HUES6 (cell line): Measurements from ENCODE around the gene KCNAB1.

Experiments
- H3K27ac ChIP-seq: 2 replicates; pipeline ENCODE4 v1.7.0; 2013; ENCODE audit warnings: low read depth, mild to moderate bottlenecking, low read length, inconsistent platforms
- H3K27me3 ChIP-seq: 2 replicates; pipeline ENCODE4 v1.6.1; 2013; ENCODE audit warnings: low read length; ENCODE audit not compliant: control insufficient read depth, insufficient read depth
- H3K36me3 ChIP-seq: 2 replicates; pipeline ENCODE4 v1.6.1; 2013; ENCODE audit warnings: low read length; ENCODE audit not compliant: control insufficient read depth, insufficient read depth
- H3K4me1 ChIP-seq: 2 replicates; pipeline ENCODE4 v1.6.1; 2013; ENCODE audit warnings: low read length; ENCODE audit not compliant: control insufficient read depth, insufficient read depth
- H3K4me3 ChIP-seq: 2 replicates; pipeline ENCODE4 v1.5.1; 2013; ENCODE audit warnings: low read depth, low read length
- H3K9ac ChIP-seq: one replicate; pipeline ENCODE4 v1.6.1; 2013; ENCODE audit warnings: mild to moderate bottlenecking, low read length
- H3K9me3 ChIP-seq: 2 replicates; pipeline ENCODE4 v1.6.1; 2013; ENCODE audit warnings: low read depth, low read length; ENCODE audit not compliant: control insufficient read depth, insufficient read depth

KCNAB1 gene

DNA sequence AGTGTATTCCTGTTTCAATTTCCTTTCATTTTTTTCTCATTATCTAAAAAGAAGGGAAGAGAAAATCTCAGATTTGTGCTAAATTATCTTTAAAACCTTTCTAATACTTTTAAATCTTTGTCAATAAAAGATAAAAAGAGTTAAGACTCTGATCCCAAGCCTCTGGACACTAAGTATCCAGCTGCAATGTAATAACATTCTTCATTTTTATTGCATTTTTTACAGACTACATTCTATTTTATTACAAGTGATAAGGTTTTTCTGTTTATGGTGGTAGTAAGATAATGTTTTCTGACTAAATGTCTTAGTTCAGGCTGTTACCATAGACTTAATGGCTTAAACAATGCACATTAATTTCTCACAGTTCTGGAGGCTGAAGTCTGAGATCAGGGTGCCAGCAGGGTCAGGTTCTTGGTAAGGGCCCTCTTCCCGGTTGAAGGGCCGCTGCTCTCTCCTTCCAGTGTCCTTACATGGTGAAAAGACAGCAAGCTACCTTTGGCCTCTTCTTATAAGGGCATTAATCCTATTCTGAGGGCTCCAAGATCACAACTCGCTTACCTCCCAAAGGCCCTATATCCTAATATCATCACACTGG lies 19.7 kb downstream of the KCNAB1 start:
- Histone ChIP-seq H3K27ac (no peak overlapping the region), H3K36me3 (no peaks in the 10 kb centered on the region), H3K4me3 (no peak overlapping the region), H3K9ac (no peak overlapping the region), H3K4me1 (no peaks in the 10 kb centered on the region), H3K27me3 (no peaks in the 10 kb centered on the region), H3K9me3 (no peaks in the 10 kb centered on the region)

DNA sequence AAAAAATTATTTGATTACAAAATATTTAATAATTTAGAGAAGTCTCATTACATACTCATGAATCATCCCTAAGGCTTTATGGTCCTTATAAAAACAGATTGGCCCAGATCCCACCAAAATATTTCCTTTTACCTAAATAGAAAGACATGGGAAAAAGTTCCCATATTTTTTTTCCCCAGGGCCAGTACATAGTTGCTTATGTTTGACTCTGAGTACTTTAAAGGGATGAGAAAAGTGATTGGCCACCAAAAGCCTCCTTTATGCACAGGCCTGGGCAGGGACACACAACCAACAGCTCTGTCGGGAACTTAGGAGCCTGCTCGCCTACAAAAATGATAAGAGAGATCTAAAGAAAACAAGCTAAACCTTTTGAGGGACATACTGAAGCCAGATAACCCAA lies 22.3 kb downstream of the KCNAB1 start:
- Histone ChIP-seq H3K4me3 (no peak overlapping the region), H3K9me3 (no peaks in the 10 kb centered on the region), H3K27ac (no peak overlapping the region), H3K4me1 (no peaks in the 10 kb centered on the region), H3K9ac (no peak overlapping the region), H3K36me3 (no peaks in the 10 kb centered on the region), H3K27me3 (no peaks in the 10 kb centered on the region)

- no peaks in the 10 kb centered on the region for H3K36me3 ChIP-seq
- no peak overlapping the region for H3K27ac ChIP-seq
- no peak overlapping the region for H3K9ac ChIP-seq
- H3K4me3 ChIP-seq = no peak overlapping the region
- H3K27me3 ChIP-seq = no peaks in the 10 kb centered on the region
- H3K4me1 ChIP-seq = no peaks in the 10 kb centered on the region
- no peaks in the 10 kb centered on the region for H3K9me3 ChIP-seq
Observed at GRCh38 chr3:156143136-156143535, 22.8 kb downstream of the KCNAB1 start.

GRCh38 chr3:156144060-156144459 lies 23.7 kb downstream of the KCNAB1 start:
- no peaks in the 10 kb centered on the region for H3K36me3 ChIP-seq
- H3K9me3 ChIP-seq = no peaks in the 10 kb centered on the region
- H3K27ac ChIP-seq = no peak overlapping the region
- no peak overlapping the region for H3K4me3 ChIP-seq
- no peaks in the 10 kb centered on the region for H3K27me3 ChIP-seq
- no peak overlapping the region for H3K9ac ChIP-seq
- no peaks in the 10 kb centered on the region for H3K4me1 ChIP-seq

GRCh38 chr3:156145866-156146265 lies 25.5 kb downstream of the KCNAB1 start:
- Histone ChIP-seq H3K4me3 (no peak overlapping the region), H3K4me1 (no peaks in the 10 kb centered on the region), H3K9ac (no peak overlapping the region), H3K27me3 (no peaks in the 10 kb centered on the region), H3K36me3 (no peaks in the 10 kb centered on the region), H3K27ac (no peak overlapping the region), H3K9me3 (no peaks in the 10 kb centered on the region)

GRCh38 chr3:156148345-156148945 lies 28.1 kb downstream of the KCNAB1 start:
- no peak overlapping the region for H3K27ac ChIP-seq
- no peaks in the 10 kb centered on the region for H3K9me3 ChIP-seq
- H3K27me3 ChIP-seq = no peaks in the 10 kb centered on the region
- no peaks in the 10 kb centered on the region for H3K36me3 ChIP-seq
- peaks cover 5% of the 10 kb centered on the region for H3K4me1 ChIP-seq
- H3K4me3 ChIP-seq = no peak overlapping the region
- no peak overlapping the region for H3K9ac ChIP-seq

- H3K4me1 ChIP-seq = peaks cover 5% of the 10 kb centered on the region
- no peak overlapping the region for H3K4me3 ChIP-seq
- H3K36me3 ChIP-seq = no peaks in the 10 kb centered on the region
- no peaks in the 10 kb centered on the region for H3K9me3 ChIP-seq
- H3K27ac ChIP-seq = no peak overlapping the region
- H3K27me3 ChIP-seq = no peaks in the 10 kb centered on the region
- H3K9ac ChIP-seq = no peak overlapping the region
Observed at GRCh38 chr3:156148946-156149381, 28.6 kb downstream of the KCNAB1 start.

GRCh38 chr3:156149876-156150275 lies 29.5 kb downstream of the KCNAB1 start:
- Histone ChIP-seq H3K4me3 (no peak overlapping the region), H3K4me1 (peaks cover 5% of the 10 kb centered on the region), H3K36me3 (no peaks in the 10 kb centered on the region), H3K27ac (no peak overlapping the region), H3K27me3 (no peaks in the 10 kb centered on the region), H3K9ac (no peak overlapping the region), H3K9me3 (no peaks in the 10 kb centered on the region)

DNA sequence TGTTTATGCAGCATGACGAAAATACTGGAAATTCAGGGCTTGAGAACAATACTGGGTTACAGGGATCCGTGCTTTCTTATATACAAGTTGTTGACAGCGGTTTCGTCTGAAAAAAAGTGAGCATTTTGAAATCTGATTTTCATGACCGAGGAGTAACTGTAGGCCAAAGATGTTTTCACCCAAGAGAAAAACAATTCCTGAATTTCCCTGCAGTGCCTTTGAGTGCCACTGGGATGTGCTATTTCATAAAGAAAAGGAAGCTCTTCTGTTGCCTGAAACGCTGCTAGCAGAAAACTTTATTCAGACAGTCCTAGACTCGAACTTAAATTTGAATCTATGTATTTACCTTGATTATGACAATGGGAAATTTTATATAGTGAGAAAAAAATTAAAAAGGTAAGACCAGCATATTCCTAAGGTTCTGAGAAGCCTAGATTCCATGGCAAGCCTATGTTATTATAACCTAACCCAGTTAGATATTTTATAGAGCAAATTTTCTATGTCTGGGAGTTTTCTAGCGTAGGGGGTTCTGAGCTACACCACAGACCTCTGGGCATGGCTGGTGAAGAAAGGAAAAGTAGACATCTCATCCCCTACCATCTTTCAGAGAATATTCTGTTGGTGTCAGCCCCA lies 30.2 kb downstream of the KCNAB1 start:
- no peaks in the 10 kb centered on the region for H3K27me3 ChIP-seq
- no peaks in the 10 kb centered on the region for H3K36me3 ChIP-seq
- 0 out of 2 replicates have a peak, but pooled peaks cover 1% of the 10 kb centered on the region for H3K9me3 ChIP-seq
- peaks cover 5% of the 10 kb centered on the region for H3K4me1 ChIP-seq
- H3K9ac ChIP-seq = no peak overlapping the region
- no peak overlapping the region for H3K4me3 ChIP-seq
- H3K27ac ChIP-seq = no peak overlapping the region

DNA sequence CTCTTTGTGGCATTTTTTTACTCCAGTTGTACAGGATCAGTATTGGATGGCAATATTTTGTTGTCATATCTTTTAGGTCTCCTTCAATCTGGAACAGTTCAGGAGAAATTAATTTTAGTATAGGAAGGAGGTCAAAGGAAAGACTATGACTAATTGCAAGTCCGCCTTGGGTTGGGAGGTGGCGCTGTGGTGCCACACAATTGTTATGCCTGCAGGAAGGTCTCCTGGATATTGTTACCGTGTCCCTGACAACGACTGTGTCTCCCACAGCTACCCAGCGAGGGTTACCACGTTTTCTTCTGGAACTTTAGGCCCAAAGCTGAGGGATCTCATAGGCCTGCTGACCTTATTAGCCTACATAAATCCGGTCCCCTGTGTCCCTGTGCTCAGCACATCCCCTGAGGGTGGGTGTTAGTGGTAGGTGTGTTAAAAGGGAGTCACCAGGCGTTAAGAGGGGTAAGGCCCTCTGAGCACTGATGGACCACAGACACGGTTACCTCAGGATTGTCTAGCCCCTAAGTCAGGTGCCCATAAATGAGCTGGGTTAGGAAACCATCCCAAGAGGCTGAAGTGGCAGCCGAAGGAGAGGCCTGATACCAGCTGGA lies 31.5 kb downstream of the KCNAB1 start:
- Histone ChIP-seq H3K9me3 (peaks cover 8% of the 10 kb centered on the region; the same call in 1 of the 2 replicates), H3K36me3 (no peaks in the 10 kb centered on the region), H3K4me1 (peaks cover 5% of the 10 kb centered on the region), H3K27ac (no peak overlapping the region), H3K9ac (no peak overlapping the region), H3K4me3 (no peak overlapping the region), H3K27me3 (no peaks in the 10 kb centered on the region)

- Histone ChIP-seq H3K9ac (no peak overlapping the region), H3K4me3 (no peak overlapping the region), H3K36me3 (no peaks in the 10 kb centered on the region), H3K9me3 (peaks cover 8% of the 10 kb centered on the region; the same call in 1 of the 2 replicates), H3K4me1 (no peaks in the 10 kb centered on the region), H3K27me3 (no peaks in the 10 kb centered on the region), H3K27ac (no peak overlapping the region)
Observed at GRCh38 chr3:156158656-156159295, 38.4 kb downstream of the KCNAB1 start.
